A673 (cell line): ENCODE measurements around the gene INPP5E.

Experiments
- EZH2 ChIP-seq: fragments of 200-600 bp; sonication (generic); IDR thresholded peaks from 2 replicates; pipeline ENCODE4 v1.6.1; 2017; ENCODE audit warnings: borderline replicate concordance, low read depth, mild to moderate bottlenecking, mixed read lengths, antibody characterized with exemption, low read length; ENCODE audit not compliant: poor library complexity, severe bottlenecking
- TF ChIP-seq, protein P1 (sequence below): fragments of 300-800, 200-600 bp; sonication (generic); conservative IDR thresholded peaks from 2 replicates; pipeline ENCODE4 v1.5.1; 2017; ENCODE audit warnings: low read depth, mild to moderate bottlenecking, antibody characterized with exemption, low read length, moderate library complexity, mixed read lengths

DNA sequence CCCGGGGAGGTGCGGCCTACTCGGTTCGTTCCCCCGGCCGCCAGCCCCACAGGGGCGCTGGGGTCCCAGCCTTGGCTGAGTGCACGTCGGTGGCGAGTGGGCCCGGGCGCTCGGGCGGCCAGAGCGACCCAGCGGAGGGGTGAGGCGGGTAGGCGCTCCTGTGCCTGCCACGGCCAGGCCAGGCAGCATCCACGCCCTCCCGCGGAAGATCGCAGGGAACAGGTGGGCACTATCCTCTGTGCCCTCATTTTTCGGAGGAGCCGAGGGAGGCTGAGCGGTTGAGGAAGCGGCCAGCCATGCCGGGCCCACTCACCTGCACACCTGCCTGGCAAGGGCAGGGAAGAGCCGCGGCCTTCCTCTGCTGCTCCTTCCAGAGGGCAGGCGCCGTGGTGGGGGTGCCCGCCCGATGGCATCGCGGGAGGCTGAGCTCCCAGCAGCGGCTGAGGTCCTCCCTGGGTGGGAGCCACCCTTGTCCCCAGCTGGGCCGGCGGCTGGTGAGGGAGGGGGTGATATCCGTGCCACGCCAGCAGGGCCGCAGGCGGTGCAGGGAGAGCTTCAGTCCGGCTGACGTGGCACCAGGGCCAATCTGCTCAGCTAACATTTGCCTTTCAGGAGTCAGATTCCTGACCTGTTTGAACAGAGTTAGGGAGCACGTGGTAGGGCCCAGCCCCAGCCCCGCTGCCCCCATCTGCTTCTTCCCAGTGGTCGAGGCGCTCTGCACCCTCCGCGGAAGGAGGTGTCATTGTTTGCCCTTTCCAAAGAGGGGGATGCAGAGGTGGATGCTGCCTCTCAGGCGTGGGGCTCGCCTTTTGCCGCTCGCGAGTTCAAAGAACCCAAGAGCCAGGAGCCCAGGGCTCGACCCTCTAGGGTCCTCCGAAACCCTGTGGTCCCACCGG lies 44.8 kb upstream of the INPP5E start:
- TF ChIP-seq, protein P1, sequence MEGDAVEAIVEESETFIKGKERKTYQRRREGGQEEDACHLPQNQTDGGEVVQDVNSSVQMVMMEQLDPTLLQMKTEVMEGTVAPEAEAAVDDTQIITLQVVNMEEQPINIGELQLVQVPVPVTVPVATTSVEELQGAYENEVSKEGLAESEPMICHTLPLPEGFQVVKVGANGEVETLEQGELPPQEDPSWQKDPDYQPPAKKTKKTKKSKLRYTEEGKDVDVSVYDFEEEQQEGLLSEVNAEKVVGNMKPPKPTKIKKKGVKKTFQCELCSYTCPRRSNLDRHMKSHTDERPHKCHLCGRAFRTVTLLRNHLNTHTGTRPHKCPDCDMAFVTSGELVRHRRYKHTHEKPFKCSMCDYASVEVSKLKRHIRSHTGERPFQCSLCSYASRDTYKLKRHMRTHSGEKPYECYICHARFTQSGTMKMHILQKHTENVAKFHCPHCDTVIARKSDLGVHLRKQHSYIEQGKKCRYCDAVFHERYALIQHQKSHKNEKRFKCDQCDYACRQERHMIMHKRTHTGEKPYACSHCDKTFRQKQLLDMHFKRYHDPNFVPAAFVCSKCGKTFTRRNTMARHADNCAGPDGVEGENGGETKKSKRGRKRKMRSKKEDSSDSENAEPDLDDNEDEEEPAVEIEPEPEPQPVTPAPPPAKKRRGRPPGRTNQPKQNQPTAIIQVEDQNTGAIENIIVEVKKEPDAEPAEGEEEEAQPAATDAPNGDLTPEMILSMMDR, result no peak
- TF ChIP-seq EZH2, result no peak
